DMS 273 treated with DMSO at 0.1 percent for 48 hours (cell line): ENCODE measurements around the gene PROCR.
"Not testable (repeated sequence)": the region's sequence is repeated elsewhere in the genome, so short reads cannot be mapped to it uniquely, and the experiment has no call there.

Experiments
- DNase-seq: peaks from one replicate; lab custom pipeline; 2025; lab: John Stamatoyannopoulos, UW

PROCR gene

DNA sequence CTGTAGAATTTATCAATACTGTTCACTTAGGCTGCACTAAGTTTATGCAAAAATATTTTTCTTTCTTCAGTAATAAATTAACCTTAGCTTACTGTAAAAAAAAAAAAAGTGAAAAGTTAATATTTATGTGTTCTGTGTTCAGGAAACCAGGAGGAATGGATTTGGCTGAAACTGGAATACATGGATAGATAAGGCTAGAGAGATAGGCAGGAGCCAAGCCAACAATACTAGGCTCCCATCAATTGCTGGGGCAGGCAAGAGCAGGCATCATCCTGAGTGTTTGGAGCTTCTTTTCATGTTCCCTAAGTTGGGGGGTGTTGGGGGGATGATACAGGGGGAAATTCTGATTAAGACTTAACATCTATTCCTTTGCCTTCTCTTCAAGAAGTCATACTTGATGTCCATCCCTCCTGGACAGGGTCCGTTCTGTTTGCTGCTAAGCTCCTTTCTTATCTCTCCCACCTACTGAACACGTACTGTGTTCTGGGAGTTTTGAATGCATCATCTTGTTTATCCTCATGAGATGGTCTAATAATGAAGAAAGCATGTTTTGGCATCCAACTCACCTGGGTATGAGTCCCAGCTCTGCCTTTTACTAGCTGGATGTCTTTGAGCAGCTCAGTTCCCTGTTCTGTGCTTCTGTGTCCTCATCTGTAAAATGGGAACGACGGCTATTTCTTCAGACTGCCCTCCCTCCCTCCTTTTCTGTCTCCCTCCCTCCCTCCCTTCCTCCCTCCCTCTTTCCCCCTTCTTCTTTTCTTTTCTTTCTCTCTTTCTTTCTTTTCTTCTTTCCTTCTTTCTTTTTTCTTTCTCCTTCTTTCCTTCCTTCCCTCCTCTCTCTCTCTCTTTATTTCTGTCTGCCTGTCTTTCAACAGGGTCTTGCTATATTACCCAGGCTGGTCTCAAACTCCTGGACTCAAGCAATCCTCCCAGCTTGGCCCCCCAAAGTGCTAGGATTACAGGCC is 6.4 kb upstream of the PROCR start:
- DNase-seq, result no peak

GRCh38 chr20:35166242-35166830 is 5.5 kb upstream of the PROCR start:
- DNase-seq, result peak; percentile 17

GRCh38 chr20:35167787-35168186 is 4.1 kb upstream of the PROCR start:
- no peak for DNase-seq

DNA sequence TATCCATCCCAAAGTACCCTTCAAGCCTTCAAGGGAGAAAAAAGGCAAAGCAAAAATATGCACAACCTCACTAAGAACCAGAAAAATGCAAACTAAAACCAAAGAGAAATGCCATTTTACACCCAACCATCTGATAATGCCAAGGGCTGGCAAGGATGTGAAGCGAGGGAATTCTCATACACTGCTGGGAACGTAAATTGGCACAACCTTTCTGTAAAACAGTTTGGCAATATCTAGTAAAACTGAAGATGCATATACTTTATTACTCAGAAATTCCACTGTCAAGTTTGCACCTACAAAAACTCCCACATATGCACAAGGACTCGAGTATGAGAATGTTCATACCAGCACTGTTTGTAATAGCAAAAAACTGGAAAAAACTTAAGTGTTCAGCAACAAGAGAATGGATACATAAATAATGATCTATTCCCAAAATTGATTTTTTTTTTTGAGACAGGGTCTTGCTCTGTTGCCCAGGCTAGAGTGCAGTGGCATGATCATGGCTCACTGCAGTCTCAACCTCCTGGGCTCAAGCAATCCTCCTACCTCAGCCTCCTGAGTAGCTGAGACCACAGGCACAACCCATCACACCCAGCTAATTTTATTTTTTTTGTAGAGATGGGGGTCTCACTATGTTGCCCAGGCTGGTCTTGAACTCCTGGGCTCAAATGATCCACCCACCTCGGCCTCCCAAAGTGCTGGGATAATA is 3.0 kb upstream of the PROCR start:
- DNase-seq, result not testable (repeated sequence)

DNA sequence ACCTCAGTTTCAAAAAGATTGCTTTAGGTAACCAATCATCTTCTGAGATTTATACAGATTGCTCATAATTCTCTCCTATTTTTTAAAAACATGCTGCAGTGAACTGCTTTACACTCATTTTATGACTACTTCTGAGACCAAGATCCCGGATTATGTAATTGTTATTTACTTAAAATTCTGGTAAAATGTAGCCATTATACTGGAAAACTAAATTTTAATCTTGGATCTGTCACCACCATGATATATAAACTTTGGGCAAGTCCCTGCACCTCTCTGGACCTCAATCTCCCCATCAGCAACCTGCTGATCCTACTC is 477 bp upstream of the PROCR start:
- DNase-seq, result no peak

- DNase-seq, result no peak
These were observed 548 bp downstream of the PROCR start for GRCh38 chr20:35172434-35172806.

DNA sequence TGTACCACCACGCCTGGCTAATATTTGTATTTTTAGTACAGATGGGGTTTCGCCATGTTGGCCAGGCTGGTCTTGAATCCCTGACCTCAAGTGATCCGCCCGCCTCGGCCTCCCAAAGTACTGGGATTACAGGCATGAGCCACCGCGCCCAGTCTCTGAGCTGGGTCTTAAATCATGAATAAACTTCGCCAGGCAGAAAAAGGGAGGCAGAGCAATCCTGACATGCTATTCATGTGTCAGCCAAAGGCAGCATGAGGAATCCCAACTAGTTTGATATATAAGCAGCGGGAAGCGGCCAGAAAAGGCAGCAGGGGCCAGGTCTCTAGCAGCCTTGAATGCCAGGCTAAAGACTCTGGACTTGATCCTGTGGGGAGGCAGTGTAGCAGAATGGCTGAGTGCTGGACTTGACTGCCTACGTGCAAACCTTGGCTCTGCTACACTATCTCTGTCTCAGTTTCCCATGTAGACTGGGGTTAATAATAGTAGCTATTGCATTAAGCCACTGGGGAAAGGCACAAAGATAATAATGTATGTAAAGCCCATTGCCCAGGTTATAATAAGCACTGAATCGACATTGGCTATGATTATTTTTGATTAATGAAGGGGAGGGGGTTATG is 1.8 kb downstream of the PROCR start:
- no peak for DNase-seq

- no peak for DNase-seq
These were observed 2.8 kb downstream of the PROCR start for GRCh38 chr20:35174458-35175216.

GRCh38 chr20:35176132-35176531 is 4.3 kb downstream of the PROCR start:
- no peak for DNase-seq

- no peak for DNase-seq
These were observed 7.7 kb downstream of the PROCR start for GRCh38 chr20:35179292-35180212.

GRCh38 chr20:35180266-35180665 is 8.4 kb downstream of the PROCR start:
- no peak for DNase-seq

GRCh38 chr20:35181731-35182130 is 9.9 kb downstream of the PROCR start:
- no peak for DNase-seq

DNA sequence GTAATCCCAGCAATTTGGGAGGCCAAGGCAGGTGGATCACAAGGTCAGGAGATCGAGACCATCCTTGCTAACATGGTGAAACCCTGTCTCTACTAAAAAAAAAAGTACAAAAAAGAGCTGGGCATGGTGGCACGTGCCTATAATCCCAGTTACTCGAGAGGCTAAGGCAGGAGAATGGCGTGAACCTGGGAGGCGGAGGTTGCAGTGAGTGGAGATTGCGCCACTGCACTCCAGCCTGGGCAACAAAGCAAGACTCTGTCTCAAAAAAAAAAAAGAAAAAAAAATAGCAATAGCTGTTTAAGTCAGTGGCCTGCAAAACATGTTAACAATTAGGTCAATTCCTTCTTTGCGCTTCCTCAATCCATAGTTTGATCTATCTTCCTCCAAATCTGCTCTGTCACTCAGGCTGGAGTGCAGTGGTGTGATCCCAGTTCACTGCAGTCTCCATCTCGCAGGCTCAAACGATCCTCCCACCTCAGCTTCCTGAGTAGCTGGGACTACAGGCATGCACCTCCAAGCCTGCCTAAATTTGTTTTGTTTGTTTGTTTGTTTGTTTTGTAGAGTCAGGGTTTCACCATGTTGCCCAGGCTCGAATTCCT is 14.9 kb downstream of the PROCR start:
- DNase-seq, result not testable (repeated sequence)

- DNase-seq, result no peak
These were observed 15.8 kb downstream of the PROCR start for GRCh38 chr20:35187584-35188190.

DNA sequence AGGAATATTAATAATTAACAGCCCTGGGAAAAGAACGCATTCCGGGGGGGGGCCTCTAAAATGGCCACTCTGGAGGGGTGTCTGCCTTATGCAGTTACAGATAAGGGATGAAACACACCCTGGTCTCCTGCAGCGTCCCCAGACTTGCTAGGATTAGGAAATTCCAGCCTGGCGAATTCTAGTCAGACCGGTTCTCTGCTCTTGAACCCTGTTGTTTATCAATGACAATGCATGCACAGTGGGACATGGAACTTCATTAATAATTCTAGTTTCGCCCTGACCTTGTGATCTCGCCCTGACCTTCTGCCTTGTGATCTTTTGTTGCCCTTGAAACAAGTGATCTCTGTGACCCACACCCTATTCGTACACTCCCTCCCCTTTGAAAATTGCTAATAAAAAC is 17.4 kb downstream of the PROCR start:
- DNase-seq, result not testable (repeated sequence)

DNA sequence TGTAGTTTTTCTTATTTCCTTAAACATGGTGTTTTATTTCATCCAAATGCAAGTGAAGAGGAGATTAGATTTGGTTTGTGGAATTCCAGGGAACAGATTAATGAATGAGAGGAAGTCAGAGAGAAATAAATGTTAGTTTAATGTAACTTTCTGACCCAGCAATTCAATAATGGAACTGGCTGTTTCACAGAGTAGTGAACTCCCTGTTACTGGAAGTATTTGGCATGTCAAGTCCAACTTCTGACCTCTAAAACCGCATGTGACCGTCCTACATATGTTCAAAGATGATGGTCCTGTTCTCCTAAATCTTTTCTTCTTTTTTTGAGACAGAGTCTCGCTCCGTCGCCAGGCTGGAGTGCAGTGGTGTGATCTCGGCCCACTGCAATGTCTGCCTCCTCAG is 18.7 kb downstream of the PROCR start:
- DNase-seq, result no peak

GRCh38 chr20:35191419-35192117 is 19.7 kb downstream of the PROCR start:
- no peak for DNase-seq

- peak; percentile 35 for DNase-seq
These were observed 20.4 kb downstream of the PROCR start for GRCh38 chr20:35192118-35192872.
